HepG2 (cell line): ENCODE measurements around the gene AGT. TPM values are rescaled to one million over a fixed set of nuclear protein-coding genes. Genes with fewer than 3 reads are reported as not detected.

Source experiments
- AGO2 ChIP-seq: fragments of 200-400 bp; formaldehyde crosslinking; optimal IDR thresholded peaks from 2 replicates; pipeline ENCODE3; 2017; ENCODE audit warnings: mild to moderate bottlenecking, low read depth, low read length, moderate library complexity
- EHMT2 ChIP-seq: fragments of 200-600 bp; sonication (generic); IDR thresholded peaks from 2 replicates; pipeline ENCODE4 v1.7.0; 2017; ENCODE audit warnings: antibody characterized with exemption, low read depth, low read length, borderline replicate concordance
- FOSL2 ChIP-seq: sonication (generic); formaldehyde crosslinking; IDR thresholded peaks from 2 replicates; pipeline ENCODE4 v1.4.0; 2020; ENCODE audit warnings: missing genetic modification reagents
- HMG20A ChIP-seq: IDR thresholded peaks from 2 replicates; pipeline ENCODE4 v1.6.1; 2016; ENCODE audit warnings: borderline replicate concordance
- IRF9 ChIP-seq: sonication (generic); formaldehyde crosslinking; IDR thresholded peaks from 2 replicates; pipeline ENCODE4 v1.8.0; 2022; ENCODE audit warnings: missing genetic modification reagents, mild to moderate bottlenecking, borderline replicate concordance
- KDM6A ChIP-seq: IDR thresholded peaks from 2 replicates; pipeline ENCODE4 v1.6.1; 2016; ENCODE audit warnings: low read depth
- MLXIP ChIP-seq: sonication (generic); formaldehyde crosslinking; IDR thresholded peaks from 2 replicates; pipeline ENCODE4 v1.9.0; 2021; ENCODE audit warnings: missing genetic modification reagents, borderline replicate concordance
- MNT ChIP-seq: fragments of 450-650 bp; IDR thresholded peaks from 2 replicates; pipeline ENCODE4 v1.6.1; 2016
- MTA3 ChIP-seq: sonication (generic); formaldehyde crosslinking; IDR thresholded peaks from 2 replicates; pipeline ENCODE4 v1.4.0; 2020; ENCODE audit warnings: missing genetic modification reagents
- RFX5 ChIP-seq: IDR thresholded peaks from 2 replicates; pipeline ENCODE4 v1.6.1; 2011; ENCODE audit warnings: low read depth, low read length, improper control_type of control experiment
- RFXAP ChIP-seq: sonication (generic); formaldehyde crosslinking; IDR thresholded peaks from 2 replicates; pipeline ENCODE4 v1.4.0; 2020; ENCODE audit warnings: missing genetic modification reagents, borderline replicate concordance
- SP4 ChIP-seq: sonication (generic); formaldehyde crosslinking; IDR thresholded peaks from 2 replicates; pipeline ENCODE4 v1.8.1; 2023; ENCODE audit warnings: mild to moderate bottlenecking, missing genetic modification reagents
- SRSF4 ChIP-seq: fragments of 200-400 bp; formaldehyde crosslinking; IDR thresholded peaks from one replicate; pipeline ENCODE4 v1.6.1; 2018; ENCODE audit warnings: mild to moderate bottlenecking, low read depth, low read length, moderate library complexity; ENCODE audit not compliant: poor library complexity, severe bottlenecking
- TGIF2 ChIP-seq: IDR thresholded peaks from 2 replicates; pipeline ENCODE4 v1.6.1; 2016; ENCODE audit warnings: control low read depth, missing compliant biosample characterization
- TRAFD1 ChIP-seq: sonication (generic); formaldehyde crosslinking; IDR thresholded peaks from 2 replicates; pipeline ENCODE4 v1.5.1; 2020; ENCODE audit warnings: missing genetic modification reagents, mild to moderate bottlenecking, borderline replicate concordance
- ZBTB26 ChIP-seq: IDR thresholded peaks from 2 replicates; pipeline ENCODE4 v1.6.1; 2016; ENCODE audit warnings: missing compliant biosample characterization, missing genetic modification reagents, borderline replicate concordance
- ZNF17 ChIP-seq: sonication (generic); formaldehyde crosslinking; IDR thresholded peaks from 2 replicates; pipeline ENCODE4 v1.5.0; 2020; ENCODE audit warnings: mild to moderate bottlenecking, missing genetic modification reagents
- ZNF326 ChIP-seq: sonication (generic); formaldehyde crosslinking; IDR thresholded peaks from 2 replicates; pipeline ENCODE4 v1.4.0; 2020; ENCODE audit warnings: missing genetic modification reagents, borderline replicate concordance
- ZNF766 ChIP-seq: sonication (generic); formaldehyde crosslinking; IDR thresholded peaks from 2 replicates; pipeline ENCODE4 v1.5.0; 2020; ENCODE audit warnings: missing genetic modification reagents, borderline replicate concordance
- ZNF768 ChIP-seq: sonication (generic); formaldehyde crosslinking; IDR thresholded peaks from 2 replicates; pipeline ENCODE4 v1.4.0; 2020; ENCODE audit warnings: missing genetic modification reagents
- ZSCAN20 ChIP-seq: sonication (generic); formaldehyde crosslinking; IDR thresholded peaks from 2 replicates; pipeline ENCODE4 v1.4.0; 2020; ENCODE audit warnings: missing genetic modification reagents, mild to moderate bottlenecking, borderline replicate concordance
- polyA plus RNA-seq, 8 experiments: library from polyadenylated mRNA; depleted of rRNA in 3 of 8; stranded (reverse) in 7 of 8; unstranded in 1 of 8; fragments of >200 nt; fragmentation: Illumina TruSeq in 4 of 8; extraction: Trizol in 4 of 8; gene quantifications; 2 replicates each; pipeline versions ENCODE4 v1.2.1 to v1.2.3, GENCODE V29; 2011 to 2016; ENCODE audit warnings: low read depth in 4 of 8, missing spikeins in 1 of 8, mixed read lengths in 1 of 8; ENCODE audit not compliant: insufficient read depth in 1 of 8
- total RNA-seq, 5 experiments: library from RNA; depleted of rRNA; stranded (reverse); fragments of >200 nt; fragmentation: Illumina TruSeq; extraction: Trizol; gene quantifications; 2 replicates each; pipeline ENCODE4 v1.2.3, GENCODE V29; 2016; ENCODE audit warnings: low read depth in 1 of 5

Gene AGT
- total and polyA plus RNA-seq, 2 of the 13 experiments (the other 11 are each of a cell fraction or from before 2014, with no cell fraction given): 892 to 2,071 TPM

GRCh38 chr1:230702934-230703678 is 10.8 kb downstream of the AGT start (continued):
- TF ChIP-seq IRF9 (peak; percentile 99), MNT (peak; percentile 72), ZNF17 (CRISPR knock-in tag) (no peak), ZNF768 (peak; percentile 85), RFX5 (no peak), AGO2 (peak; percentile 71), TRAFD1 (CRISPR knock-in tag) (peak; percentile 94; the same call in 1 of the 2 replicates), FOSL2 (CRISPR knock-in tag) (peak; percentile 90), EHMT2 (no peak; the same call in 1 of the 2 replicates), SP4 (CRISPR knock-in tag) (peak; percentile 68; the same call in 1 of the 2 replicates), HMG20A (CRISPR knock-in tag) (peak; percentile 96), KDM6A (CRISPR knock-in tag) (peak; percentile 94), MTA3 (CRISPR knock-in tag) (no peak), ZNF326 (CRISPR knock-in tag) (peak; percentile 55; the same call in 1 of the 2 replicates), MLXIP (CRISPR knock-in tag) (peak; percentile 58; the same call in 1 of the 2 replicates), TGIF2 (CRISPR knock-in tag) (peak; percentile 97), ZSCAN20 (peak; percentile 95), RFXAP (CRISPR knock-in tag) (peak; percentile 89), SRSF4 (no peak), ZBTB26 (CRISPR knock-in tag) (peak; percentile 71; the same call in 1 of the 2 replicates), ZNF766 (CRISPR knock-in tag) (peak; percentile 92; the same call in 1 of the 2 replicates)
